Prostate gland (tissue), 2 donors: ENCODE results near the gene SLC35A5.

Experiments
- CTCF ChIP-seq, 4 experiments: fragments of 200-600 bp in 2 of 4; fragments of 450-650 bp in 2 of 4; sonication (generic) in 2 of 4; IDR thresholded peaks; 1 replicate in 3 of 4; 2 replicates in 1 of 4; pipeline ENCODE4 v1.5.1; 2016 to 2019; ENCODE audit warnings: antibody characterized with exemption in 4 of 4, mild to moderate bottlenecking in 2 of 4, moderate library complexity in 2 of 4
- POLR2A ChIP-seq: fragments of 450-650 bp; IDR thresholded peaks from one replicate; pipeline ENCODE4 v1.6.1; 2016; ENCODE audit warnings: antibody characterized with exemption, mild to moderate bottlenecking

- TF ChIP-seq CTCF (IDR thresholded peaks at IDR 0.05) (no peak), POLR2A (no peak)
These were observed 31.3 kb upstream of the SLC35A5 start for GRCh38 chr3:112530573-112530972.
